NCI-H1092 treated with DMSO at 0.1 percent for 48 hours (cell line): ENCODE data around the gene IDS.
"Not testable (repeated sequence)": the region's sequence is repeated elsewhere in the genome, so short reads cannot be mapped to it uniquely, and the experiment has no call there.

Experiments used
- DNase-seq: peaks from one replicate; lab custom pipeline; 2025; lab: John Stamatoyannopoulos, UW

The IDS gene

DNA sequence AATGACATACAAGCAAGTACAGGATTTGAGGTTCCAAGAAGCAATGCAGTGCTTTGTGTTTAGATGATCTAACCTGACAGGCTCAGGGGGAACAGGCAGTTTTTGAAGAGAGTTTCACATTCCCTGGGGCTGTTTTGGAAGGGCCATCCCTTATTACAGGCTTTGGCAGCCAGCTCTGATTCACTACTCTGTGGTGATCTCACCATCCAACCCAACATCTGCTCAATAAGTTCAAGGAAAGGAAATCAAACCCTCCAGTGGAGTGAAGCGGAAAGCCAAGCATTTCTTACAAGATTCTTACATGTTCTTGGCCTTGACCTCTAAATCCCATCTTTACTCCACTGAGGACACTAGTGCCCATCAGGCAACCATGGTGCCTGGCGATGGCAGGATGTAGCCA is 7.5 kb downstream of the IDS start:
- no peak for DNase-seq

DNA sequence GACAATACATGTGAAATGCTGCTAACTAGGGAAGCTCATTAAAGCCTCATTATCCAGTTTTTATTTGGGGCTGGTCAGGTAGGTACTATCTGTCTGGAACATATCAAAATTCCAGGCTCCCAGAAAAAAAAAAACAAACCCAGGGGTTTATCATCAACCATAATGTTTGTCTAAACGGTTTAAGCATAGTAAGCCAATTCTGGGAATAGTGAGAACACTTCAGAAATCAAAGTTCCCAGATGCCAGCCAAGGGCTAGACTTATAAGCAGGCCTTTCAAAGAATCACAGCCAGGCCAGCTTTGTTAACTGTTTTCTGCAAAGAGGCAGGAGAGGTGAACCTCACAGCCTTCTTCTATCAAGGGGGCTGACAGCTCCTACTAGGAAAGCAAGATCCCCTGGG is 8.1 kb downstream of the IDS start:
- DNase-seq, result no peak

DNA sequence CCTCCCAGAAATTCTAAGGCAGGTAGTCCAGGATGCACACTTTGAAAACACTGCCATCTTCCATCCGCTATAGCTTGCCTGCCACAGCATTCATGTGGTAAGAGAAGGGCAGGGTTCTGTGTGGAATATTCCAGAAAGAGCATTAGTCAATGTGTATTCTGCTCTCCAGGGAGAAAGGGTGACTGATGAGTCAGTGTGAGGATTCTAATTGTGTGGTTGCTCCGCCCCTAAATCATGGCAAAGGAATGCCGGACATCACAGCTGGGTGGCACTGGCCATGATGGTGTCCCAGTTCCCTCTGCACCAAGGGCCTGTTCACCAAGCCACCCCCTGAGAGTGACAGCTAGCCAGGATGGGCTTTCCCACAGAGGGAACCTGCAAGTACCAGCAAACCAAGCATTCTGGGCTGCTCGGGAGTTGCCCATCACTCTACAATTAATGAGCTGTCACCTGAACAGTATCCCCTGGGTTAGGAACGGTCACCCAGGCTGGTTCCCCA is 9.5 kb downstream of the IDS start:
- no peak for DNase-seq

DNA sequence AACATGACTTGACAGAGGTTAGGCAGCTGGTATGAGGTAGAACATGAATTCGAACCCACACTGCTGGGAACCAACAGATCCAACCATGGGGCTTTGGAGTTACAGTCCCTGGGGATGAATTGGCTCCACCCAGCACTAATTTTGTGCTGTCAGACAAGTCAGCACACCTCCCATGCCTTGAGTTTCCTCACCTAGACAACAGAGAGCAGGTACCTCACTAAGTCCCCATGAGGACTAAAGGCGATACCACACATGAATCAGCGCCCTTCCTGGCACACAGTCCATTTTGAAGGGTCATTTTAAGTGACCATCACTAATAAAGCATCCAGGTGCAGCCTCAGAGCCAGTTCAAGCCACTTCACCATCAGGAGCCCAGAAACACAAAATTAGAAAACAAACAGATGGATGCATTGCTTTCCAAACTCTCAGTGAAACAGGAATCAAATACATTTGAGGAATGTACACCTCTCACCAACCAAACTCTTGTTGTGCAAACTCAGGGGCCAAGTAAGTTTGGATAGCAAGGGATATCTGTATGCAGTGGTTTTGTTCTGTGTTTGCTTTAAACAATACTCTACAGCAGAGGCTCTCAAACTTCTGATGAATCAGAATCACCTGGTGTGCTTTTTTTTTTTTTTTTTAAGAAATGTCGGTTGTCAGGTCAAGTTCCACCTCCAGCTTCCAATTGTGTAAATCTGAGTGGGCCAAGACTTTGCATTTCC is 10.1 kb downstream of the IDS start:
- DNase-seq, result no peak

DNA sequence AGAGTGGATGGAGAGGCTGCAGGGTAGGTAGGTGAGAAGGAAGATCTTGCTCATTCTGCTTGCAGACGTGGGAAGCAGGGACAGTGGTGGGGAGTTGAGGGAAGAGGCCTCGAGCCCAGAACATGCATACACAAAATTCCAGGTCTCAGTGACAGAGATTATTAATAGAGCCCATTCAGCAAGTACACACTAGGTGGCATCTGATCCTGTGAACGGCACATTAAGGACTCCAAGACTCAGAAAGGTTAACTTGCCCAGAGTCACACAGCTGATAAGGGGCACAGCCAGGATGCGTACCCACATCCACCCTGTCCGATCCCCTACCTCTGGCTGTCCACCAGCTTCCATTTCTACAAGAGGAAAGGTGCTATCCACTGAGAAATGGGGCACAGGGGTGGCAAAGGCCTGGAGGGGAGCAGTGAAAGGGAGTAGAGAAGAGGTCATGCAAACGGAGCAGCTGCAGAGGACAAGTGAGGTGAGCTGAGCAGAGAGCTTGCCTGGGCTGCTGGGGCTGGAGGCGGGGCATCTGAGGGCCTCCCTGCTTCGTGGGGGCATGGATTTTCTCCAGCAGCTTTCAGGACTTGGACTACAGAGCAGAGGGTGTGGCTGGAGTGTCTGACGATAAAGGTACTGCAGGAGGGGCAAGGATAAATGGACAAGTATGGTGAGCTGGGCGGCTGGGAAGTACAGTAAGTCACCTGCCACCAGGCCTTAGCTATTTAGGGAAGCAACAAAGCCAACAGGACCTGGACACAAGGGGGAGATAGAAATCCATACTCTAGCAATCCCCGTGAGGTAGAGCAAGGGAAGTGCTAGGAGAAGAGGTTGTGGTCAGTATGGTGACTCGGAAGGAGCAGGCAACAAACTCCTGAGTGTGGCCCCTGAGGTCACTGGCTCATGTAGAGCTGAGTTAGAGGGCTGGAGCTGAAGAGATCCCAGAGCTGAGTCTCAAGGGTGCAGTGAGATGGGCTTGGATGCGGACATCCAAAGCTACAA is 11.2 kb downstream of the IDS start:
- no peak for DNase-seq

DNA sequence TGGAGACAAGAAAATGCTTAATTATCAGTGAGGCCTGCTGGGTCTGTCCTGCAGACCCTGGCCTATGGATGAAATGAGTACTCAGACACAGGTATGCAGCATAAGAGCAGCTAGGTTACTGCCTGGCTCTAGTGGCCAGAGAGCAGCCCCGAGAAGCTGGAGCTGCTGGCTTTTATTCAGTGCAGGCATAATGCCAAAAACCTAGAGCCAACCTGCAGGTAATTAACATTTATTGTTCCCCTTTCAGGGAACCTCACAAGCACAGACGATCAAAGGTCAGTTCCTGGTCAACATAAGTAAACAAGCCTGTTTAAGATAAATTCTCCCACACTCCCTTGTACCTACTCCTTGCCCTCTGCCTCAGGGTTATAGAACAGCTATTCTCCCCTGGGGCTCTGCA is 13.3 kb downstream of the IDS start:
- DNase-seq, result no peak

- DNase-seq, result no peak
These were observed 15.0 kb downstream of the IDS start for GRCh38 chrX:149490100-149490499.

DNA sequence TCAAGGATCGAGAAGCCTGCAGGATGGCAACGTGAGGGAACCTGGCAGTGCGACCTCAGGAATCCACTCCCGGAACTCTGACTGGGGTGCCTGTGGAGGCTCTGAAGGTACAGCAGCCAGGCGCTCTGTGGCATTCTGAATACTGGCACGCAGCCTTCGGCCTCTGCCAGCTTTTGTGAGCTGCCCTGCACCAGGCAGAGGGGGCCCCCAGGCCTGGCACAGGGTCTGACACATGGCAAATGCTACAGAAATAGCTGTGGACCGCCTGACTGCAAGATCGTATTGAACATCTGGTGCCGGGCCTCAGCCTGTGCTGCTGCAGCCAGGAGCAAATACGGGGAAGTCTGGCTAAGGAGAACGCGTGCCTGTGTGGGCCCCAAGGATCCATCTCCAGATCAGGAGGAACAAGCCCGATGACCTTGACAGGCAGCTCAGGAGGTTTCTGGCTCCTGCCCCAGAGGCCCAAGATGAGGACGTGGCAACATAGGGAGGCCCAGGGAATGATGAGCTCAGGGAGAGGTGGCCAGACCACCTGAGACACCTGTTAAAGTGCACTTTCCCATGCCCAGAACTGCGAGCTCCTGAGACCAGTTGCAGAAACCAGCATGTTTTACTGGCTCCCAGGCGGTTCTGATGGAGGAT is 16.6 kb downstream of the IDS start:
- not testable (repeated sequence) for DNase-seq

GRCh38 chrX:149488008-149488407 is 17.1 kb downstream of the IDS start:
- DNase-seq, result not testable (repeated sequence)

DNA sequence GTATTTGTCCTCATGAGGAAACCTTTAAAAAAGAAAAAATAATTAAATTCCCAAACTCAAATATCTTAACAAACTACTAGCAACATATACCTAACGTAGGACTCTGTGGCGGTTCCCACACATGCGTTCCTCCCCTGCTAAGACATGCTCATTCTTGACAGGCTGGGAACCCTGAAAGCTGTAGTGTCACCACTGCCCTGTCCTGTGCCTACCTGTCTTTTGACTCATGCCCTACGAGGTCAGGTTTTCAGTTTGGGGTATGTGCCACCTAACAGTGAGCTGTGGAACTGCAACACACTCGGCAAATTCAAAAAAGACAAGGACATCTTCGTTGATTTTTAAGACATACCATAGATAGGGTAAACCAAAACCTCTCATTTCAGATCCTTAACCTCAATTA is 17.8 kb downstream of the IDS start:
- no peak for DNase-seq

GRCh38 chrX:149476513-149476912 is 28.6 kb downstream of the IDS start:
- no peak for DNase-seq

DNA sequence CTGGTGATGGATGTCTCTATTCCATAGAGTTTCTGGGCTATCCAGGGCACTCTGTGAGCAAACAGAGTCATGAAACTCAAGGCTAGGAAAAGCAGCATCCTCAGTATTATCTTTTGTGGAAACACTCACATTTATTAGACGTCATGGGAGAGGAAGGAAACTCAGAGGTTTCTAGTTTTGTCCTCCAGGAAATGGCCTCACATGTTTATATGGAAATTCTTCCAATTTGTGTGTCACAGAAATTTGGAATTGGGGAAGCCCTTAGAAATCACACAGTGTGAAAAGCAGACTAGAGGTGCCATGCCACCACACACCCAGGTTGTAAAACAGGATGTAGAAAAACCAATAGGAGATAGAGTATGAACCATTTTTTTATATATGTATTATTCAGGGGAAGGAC is 31.1 kb downstream of the IDS start:
- no peak for DNase-seq

DNA sequence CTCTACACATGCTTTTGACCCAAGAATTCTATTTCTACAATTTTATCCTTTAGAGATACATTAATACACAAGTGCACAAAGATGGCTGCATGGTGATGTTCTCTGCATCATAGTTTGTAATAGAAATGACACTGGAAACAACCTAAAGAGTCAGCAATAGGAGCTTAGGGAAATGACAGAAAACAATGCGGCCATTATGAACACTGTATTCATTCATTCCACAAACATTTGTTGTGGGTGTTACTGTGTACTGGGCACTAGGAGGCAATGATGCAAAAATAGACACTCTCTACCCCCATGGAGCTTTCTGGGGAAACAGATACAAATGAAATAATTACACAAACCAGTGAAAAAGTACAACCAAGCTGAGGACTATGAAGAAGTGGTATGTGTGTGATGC is 32.0 kb downstream of the IDS start:
- DNase-seq, result no peak

DNA sequence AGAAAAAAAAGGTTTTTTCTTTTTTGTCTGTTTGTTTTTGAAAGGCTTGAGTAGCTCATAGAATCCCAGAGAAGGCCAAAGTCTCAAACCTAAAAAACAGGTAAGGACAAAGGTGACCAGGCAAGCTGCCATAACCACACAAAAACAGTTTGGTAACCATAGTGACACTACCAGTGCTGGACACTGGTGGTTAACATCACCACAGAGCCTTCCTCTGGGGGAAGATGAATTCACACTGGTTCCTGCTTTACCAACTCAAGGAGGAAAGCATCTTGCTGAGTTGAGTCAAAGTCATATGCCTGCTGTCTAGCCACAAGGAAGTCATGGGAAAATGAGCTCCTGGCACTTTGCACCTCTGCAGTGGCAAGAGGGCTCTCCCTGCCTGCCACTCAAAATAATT is 32.5 kb downstream of the IDS start:
- DNase-seq, result no peak

- peak; percentile 69 for DNase-seq
These were observed 33.7 kb downstream of the IDS start for GRCh38 chrX:149471397-149471796.

GRCh38 chrX:149470955-149471354 is 34.2 kb downstream of the IDS start:
- peak; percentile 82 for DNase-seq

- DNase-seq, result no peak
These were observed 35.7 kb downstream of the IDS start for GRCh38 chrX:149469406-149469805.

GRCh38 chrX:149467920-149468319 is 37.2 kb downstream of the IDS start:
- no peak for DNase-seq

DNA sequence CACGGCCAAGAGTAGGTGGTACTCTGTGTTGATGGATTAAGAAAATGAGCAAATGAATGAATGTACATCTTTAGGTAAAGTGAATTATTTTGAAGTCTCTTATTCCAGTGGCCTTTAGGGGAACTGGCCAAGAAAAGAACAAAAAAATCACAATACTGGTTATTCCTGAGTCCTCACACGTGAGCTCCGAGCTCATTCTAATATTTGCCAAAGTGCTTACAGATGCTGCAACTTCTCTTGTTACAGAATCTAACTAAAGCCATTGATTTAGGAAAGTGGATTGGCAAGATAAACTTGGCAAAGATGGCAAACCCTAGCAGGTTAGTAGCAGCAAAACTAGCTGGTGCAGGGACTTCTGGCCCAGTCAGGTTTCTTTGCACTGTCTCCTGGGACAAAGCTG is 37.6 kb downstream of the IDS start:
- no peak for DNase-seq

- no peak for DNase-seq
These were observed 42.3 kb downstream of the IDS start for GRCh38 chrX:149462849-149463248.

- DNase-seq, result no peak
These were observed 43.4 kb downstream of the IDS start for GRCh38 chrX:149461746-149462145.

GRCh38 chrX:149458586-149458985 is 46.5 kb downstream of the IDS start:
- DNase-seq, result no peak
